Stimulated activated effector memory CD8-positive, alpha-beta T cell treated with anti-CD3 and anti-CD28 coated beads, Interleukin-12 subunit alpha, Interleukin-12 subunit beta, amount 100 ng/mL, for 72 hours (primary cell): Measurements from ENCODE around the gene SLC39A6.

Experiments used
- ATAC-seq: fragments of 150-1000 bp; cut with Tn5 transposase; 2 replicates; pipeline ENCODE4 v1.10.0; 2021
- DNase-seq, 2 donors: peaks; one replicate each; pipeline ENCODE4 v3.0.0; 2021 to 2022; ENCODE audit warnings: low spot score in 2 of 2
- H3K27ac Mint-ChIP-seq: one replicate; pipeline ENCODE4 v1.8.0; 2022; ENCODE audit warnings: mild to moderate bottlenecking, mixed read lengths
- H3K36me3 Mint-ChIP-seq: one replicate; pipeline ENCODE4 v1.8.0; 2022; ENCODE audit warnings: mild to moderate bottlenecking, mixed read lengths
- H3K4me1 Mint-ChIP-seq: one replicate; pipeline ENCODE4 v1.8.0; 2022; ENCODE audit warnings: mixed read lengths
- H3K4me3 Mint-ChIP-seq: one replicate; pipeline ENCODE4 v1.8.0; 2022; ENCODE audit warnings: mild to moderate bottlenecking, mixed read lengths
- H3K9me3 Mint-ChIP-seq: one replicate; pipeline ENCODE4 v1.8.0; 2022; ENCODE audit warnings: mixed read lengths

Gene SLC39A6

DNA sequence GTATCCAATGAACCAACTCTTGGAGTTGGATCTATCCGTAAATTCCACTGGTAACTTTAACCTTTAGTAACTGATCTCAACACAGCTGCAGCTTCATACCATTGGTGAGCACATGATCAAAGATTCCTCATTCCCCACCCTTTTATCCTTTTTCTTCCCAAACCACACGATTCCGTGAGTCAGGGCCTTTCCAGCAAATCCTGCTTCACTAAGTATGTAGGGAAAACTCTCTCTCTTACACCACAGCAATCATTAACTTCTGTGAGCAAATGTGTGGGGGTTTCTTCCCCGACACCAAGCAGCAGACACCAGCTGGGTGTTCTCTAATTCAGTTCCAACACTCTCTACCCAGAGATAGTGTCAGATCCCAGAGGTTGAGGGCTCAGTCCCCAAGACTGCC is 24.1 kb upstream of the SLC39A6 start:
- ATAC-seq: no peak
- Mint-ChIP-seq H3K9me3 (no peaks in the 10 kb centered on the region), H3K36me3 (peaks cover 99% of the 10 kb centered on the region), H3K4me1 (peaks cover 34% of the 10 kb centered on the region), H3K4me3 (no peak overlapping the region), H3K27ac (peak overlapping the region; percentile 57)
- no peak for DNase-seq

DNA sequence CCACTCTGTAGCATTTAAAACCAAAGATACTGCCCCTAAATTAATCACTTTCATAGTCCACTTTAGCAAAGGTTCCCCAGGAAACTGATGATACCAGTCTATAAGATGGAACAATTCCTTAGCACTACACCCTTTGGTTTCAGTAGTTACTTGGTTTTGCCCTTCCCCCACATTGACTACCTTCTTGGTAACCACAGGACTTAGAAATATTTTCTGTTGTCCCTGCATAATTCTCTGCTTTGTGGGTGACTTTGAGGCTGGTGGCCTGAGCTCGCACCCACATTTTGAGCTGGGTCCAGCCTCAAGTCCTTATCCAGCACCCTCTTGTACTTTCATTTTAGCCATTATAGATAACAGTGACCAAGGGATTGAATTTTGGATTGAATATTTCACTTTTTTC is 23.6 kb upstream of the SLC39A6 start:
- no peak overlapping the region for H3K4me3 Mint-ChIP-seq
- ATAC-seq (no peak), DNase-seq (no peak)
- H3K4me1 Mint-ChIP-seq: peaks cover 29% of the 10 kb centered on the region
- H3K27ac Mint-ChIP-seq: peak overlapping the region; percentile 57
- H3K9me3 Mint-ChIP-seq: no peaks in the 10 kb centered on the region
- peaks cover 99% of the 10 kb centered on the region for H3K36me3 Mint-ChIP-seq

GRCh38 chr18:36149514-36150289 is 20.6 kb upstream of the SLC39A6 start:
- Mint-ChIP-seq H3K9me3 (no peaks in the 10 kb centered on the region), H3K4me1 (peaks cover 19% of the 10 kb centered on the region), H3K27ac (peak overlapping the region; percentile 52), H3K36me3 (peaks cover 100% of the 10 kb centered on the region), H3K4me3 (no peak overlapping the region)
- no peak for DNase-seq
- no peak for ATAC-seq

DNA sequence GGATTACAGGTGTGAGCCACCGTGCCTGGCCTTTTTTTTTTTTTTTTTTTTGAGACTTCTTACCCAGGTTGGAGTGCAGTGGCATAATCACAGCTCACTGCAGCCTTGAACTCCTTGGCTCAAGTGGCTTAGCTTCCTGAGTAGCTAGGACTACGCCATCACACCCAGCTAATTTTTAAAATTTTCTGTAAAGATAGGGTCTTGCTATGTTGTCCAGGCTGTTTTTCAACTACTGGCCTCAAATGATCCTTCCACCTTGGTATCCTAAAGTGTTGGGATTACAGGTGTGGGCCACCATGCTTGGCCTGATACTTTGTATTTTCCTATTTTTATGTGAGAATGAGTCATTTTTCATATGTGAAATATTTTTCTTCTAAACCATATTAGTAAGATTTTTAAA is 14.3 kb upstream of the SLC39A6 start:
- Mint-ChIP-seq H3K9me3 (no peaks in the 10 kb centered on the region), H3K36me3 (peaks cover 100% of the 10 kb centered on the region), H3K27ac (no peak overlapping the region), H3K4me3 (no peak overlapping the region), H3K4me1 (peaks cover 5% of the 10 kb centered on the region)
- ATAC-seq (no peak), DNase-seq (no peak)

DNA sequence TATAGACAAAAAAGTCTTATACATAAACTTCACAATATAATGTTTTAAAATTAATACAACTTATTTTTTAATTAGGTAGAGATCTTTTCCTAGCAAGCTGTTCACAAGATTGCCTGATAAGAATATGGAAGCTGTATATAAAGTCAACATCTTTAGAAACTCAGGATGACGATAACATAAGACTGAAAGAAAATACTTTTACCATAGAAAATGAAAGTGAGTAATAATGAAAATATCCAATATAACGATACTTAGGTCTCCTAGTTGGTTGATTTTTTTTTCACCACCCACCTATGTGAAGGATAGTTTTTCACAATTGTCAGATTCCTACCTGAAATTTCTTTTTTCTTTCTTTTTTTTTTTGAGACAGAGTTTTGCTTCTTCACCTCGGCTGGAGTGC is 13.6 kb upstream of the SLC39A6 start:
- peaks cover 100% of the 10 kb centered on the region for H3K36me3 Mint-ChIP-seq
- no peaks in the 10 kb centered on the region for H3K9me3 Mint-ChIP-seq
- DNase-seq (no peak), ATAC-seq (no peak)
- H3K4me1 Mint-ChIP-seq: peaks cover 5% of the 10 kb centered on the region
- no peak overlapping the region for H3K4me3 Mint-ChIP-seq
- no peak overlapping the region for H3K27ac Mint-ChIP-seq

DNA sequence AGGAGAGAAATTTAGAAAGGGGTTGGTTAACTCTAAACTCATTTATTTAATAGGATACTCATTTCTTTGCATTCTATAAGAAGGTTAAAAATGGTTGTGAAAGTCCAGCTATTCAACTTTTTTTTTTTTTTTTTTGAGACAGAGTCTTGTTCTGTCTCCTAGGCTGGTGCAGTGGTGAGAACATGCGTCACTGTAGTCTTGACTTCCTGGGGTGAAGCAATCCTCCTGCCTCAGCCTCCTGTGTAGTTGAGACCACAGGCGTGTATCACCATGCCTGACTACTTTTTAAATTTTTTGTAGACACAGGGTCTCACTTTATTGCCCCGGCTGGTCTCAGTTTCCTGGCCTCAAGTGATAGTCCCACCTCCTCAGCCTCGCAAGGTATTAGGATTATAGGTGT is 12.4 kb upstream of the SLC39A6 start:
- H3K9me3 Mint-ChIP-seq: no peaks in the 10 kb centered on the region
- no peak overlapping the region for H3K27ac Mint-ChIP-seq
- ATAC-seq (peak; percentile 43), DNase-seq (no peak)
- no peak overlapping the region for H3K4me3 Mint-ChIP-seq
- H3K36me3 Mint-ChIP-seq: peaks cover 100% of the 10 kb centered on the region
- H3K4me1 Mint-ChIP-seq: peaks cover 5% of the 10 kb centered on the region

DNA sequence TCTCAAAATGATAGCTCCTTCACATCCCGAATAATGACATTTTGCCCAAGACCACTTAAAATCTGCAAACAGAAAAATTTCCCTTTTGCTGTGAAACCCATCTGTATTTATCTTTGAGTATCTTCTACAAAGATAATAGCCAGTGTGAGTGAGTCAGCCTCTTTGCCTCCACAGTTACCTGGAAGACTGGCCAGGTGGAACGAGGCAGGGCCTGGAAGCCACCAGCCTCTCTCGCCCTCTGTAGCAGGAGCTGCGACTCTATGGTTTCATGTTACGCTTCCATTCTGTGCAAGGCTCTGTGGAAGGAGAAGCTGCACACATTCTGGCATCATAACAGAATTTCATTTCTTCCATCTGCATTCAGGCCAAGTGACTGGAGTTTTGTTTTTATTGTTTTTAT is 10.1 kb upstream of the SLC39A6 start:
- no peak overlapping the region for H3K4me3 Mint-ChIP-seq
- no peak overlapping the region for H3K27ac Mint-ChIP-seq
- H3K36me3 Mint-ChIP-seq: peaks cover 100% of the 10 kb centered on the region
- H3K4me1 Mint-ChIP-seq: peaks cover 11% of the 10 kb centered on the region
- ATAC-seq (no peak), DNase-seq (no peak)
- no peaks in the 10 kb centered on the region for H3K9me3 Mint-ChIP-seq

GRCh38 chr18:36135264-36135663 is 6.1 kb upstream of the SLC39A6 start:
- peaks cover 76% of the 10 kb centered on the region for H3K36me3 Mint-ChIP-seq
- no peak for DNase-seq
- peaks cover 37% of the 10 kb centered on the region for H3K4me1 Mint-ChIP-seq
- no peaks in the 10 kb centered on the region for H3K9me3 Mint-ChIP-seq
- peak overlapping the region; percentile 7 for H3K27ac Mint-ChIP-seq
- no peak overlapping the region for H3K4me3 Mint-ChIP-seq
- ATAC-seq: no peak

- DNase-seq (no peak), ATAC-seq (no peak)
- H3K4me1 Mint-ChIP-seq: peaks cover 44% of the 10 kb centered on the region
- H3K4me3 Mint-ChIP-seq: peak overlapping the region; percentile 92
- H3K9me3 Mint-ChIP-seq: no peaks in the 10 kb centered on the region
- peak overlapping the region; percentile 46 for H3K27ac Mint-ChIP-seq
- H3K36me3 Mint-ChIP-seq: peaks cover 57% of the 10 kb centered on the region
Observed at GRCh38 chr18:36132756-36133155, 3.6 kb upstream of the SLC39A6 start.

- Mint-ChIP-seq H3K4me1 (peaks cover 53% of the 10 kb centered on the region), H3K36me3 (peaks cover 49% of the 10 kb centered on the region), H3K4me3 (peak overlapping the region; percentile 92), H3K27ac (peak overlapping the region; percentile 46), H3K9me3 (no peaks in the 10 kb centered on the region)
- DNase-seq: no peak
- no peak for ATAC-seq
Observed at GRCh38 chr18:36131692-36132483, 2.7 kb upstream of the SLC39A6 start.

GRCh38 chr18:36130883-36131653 is 1.9 kb upstream of the SLC39A6 start:
- peaks cover 59% of the 10 kb centered on the region for H3K4me1 Mint-ChIP-seq
- DNase-seq (no peak), ATAC-seq (no peak)
- peaks cover 45% of the 10 kb centered on the region for H3K36me3 Mint-ChIP-seq
- H3K27ac Mint-ChIP-seq: peak overlapping the region; percentile 98
- no peaks in the 10 kb centered on the region for H3K9me3 Mint-ChIP-seq
- peak overlapping the region; percentile 92 for H3K4me3 Mint-ChIP-seq

DNA sequence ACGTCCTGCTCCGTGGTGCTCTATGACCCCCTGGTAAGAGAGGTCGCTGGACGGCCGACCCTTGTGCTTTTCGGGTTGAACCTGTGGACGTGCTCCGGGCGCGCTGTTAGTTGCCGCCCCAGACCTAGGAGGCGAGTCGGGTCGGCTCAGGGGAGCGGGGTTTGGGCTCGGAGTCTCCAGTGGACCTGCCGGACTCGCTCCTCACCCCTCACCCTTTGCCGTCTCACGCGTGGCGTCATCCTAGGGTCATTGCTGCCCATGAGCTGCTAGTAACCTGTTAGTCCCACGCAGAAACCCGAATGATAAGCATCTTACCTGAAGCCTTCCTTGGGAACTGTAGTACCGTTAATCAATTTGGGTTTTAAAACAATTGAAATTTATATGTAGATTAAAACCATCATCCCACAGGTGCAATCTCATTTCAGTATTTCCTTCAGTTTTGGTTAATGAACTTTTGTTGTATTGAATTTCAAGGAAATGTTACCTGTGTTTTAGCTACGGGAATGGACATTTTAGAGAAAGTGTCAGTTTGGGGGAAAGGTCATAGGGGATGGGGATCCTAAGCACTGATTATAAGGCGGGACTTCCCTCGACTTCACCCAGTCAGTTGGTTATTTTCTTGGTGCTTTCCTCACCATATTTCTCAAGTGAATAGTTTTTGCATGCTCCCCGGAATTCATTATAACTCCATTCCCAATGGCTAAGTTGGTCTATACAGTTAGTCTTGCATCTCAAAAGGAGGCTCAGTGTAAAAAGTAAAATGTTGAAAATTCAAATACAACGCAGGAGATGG is 1.1 kb upstream of the SLC39A6 start:
- peaks cover 58% of the 10 kb centered on the region for H3K4me1 Mint-ChIP-seq
- peak overlapping the region; percentile 92 for H3K4me3 Mint-ChIP-seq
- peak overlapping the region; percentile 98 for H3K27ac Mint-ChIP-seq
- no peaks in the 10 kb centered on the region for H3K9me3 Mint-ChIP-seq
- ATAC-seq: peak; percentile 33
- H3K36me3 Mint-ChIP-seq: peaks cover 39% of the 10 kb centered on the region
- no peak for DNase-seq

- peak overlapping the region; percentile 92 for H3K4me3 Mint-ChIP-seq
- ATAC-seq (peak; percentile 8), DNase-seq (no peak)
- no peaks in the 10 kb centered on the region for H3K9me3 Mint-ChIP-seq
- H3K27ac Mint-ChIP-seq: peak overlapping the region; percentile 98
- H3K36me3 Mint-ChIP-seq: peaks cover 39% of the 10 kb centered on the region
- H3K4me1 Mint-ChIP-seq: peaks cover 59% of the 10 kb centered on the region
Observed at GRCh38 chr18:36128907-36129299, 237 bp downstream of the SLC39A6 start.

DNA sequence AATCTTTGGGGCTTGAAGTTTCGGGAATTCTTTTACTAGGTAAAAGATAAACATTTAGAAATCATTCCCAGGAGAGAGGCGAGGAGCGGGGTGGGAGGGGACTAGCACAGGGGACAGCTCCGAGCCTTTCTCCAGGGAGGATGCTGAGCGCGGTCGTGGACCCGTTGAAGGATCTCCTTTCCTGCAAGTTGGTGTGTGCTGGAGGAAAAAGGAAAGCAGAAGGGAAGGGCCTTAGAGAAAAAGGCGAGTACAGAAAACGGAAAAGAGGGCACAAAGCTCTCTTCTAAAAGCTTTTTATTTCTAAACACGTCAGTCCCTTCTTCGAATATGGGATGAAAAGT is 640 bp downstream of the SLC39A6 start:
- Mint-ChIP-seq H3K4me3 (peak overlapping the region; percentile 92), H3K4me1 (peaks cover 56% of the 10 kb centered on the region), H3K9me3 (no peaks in the 10 kb centered on the region), H3K36me3 (peaks cover 40% of the 10 kb centered on the region), H3K27ac (peak overlapping the region; percentile 98)
- no peak for DNase-seq
- no peak for ATAC-seq
